ENCODE measurements around the gene DPP4. TPM values are rescaled to one million over a fixed set of nuclear protein-coding genes. Genes with fewer than 3 reads are reported as not detected.

DPP4 gene
- total and polyA plus RNA-seq, 2 experiments from 2014 or later: 1.5 to 2.8 TPM

- peaks cover 6% of the 10 kb centered on the region; the same call in 1 of the 2 replicates for H3K4me1 ChIP-seq (ENCODE audit: insufficient read depth)
- H3K9me3 Mint-ChIP-seq: no peaks in the 10 kb centered on the region
- no peak overlapping the region for H3K27ac Mint-ChIP-seq
- H3K4me3 Mint-ChIP-seq: no peak overlapping the region
- no peaks in the 10 kb centered on the region for H3K36me3 Mint-ChIP-seq (ENCODE audit: low read depth)
- H3K9me2 ChIP-seq (ENCODE audit: insufficient read depth): no peaks in the 10 kb centered on the region
- H3K27ac ChIP-seq (ENCODE audit: low read depth): no peak overlapping the region
- TF ChIP-seq, protein P1, sequence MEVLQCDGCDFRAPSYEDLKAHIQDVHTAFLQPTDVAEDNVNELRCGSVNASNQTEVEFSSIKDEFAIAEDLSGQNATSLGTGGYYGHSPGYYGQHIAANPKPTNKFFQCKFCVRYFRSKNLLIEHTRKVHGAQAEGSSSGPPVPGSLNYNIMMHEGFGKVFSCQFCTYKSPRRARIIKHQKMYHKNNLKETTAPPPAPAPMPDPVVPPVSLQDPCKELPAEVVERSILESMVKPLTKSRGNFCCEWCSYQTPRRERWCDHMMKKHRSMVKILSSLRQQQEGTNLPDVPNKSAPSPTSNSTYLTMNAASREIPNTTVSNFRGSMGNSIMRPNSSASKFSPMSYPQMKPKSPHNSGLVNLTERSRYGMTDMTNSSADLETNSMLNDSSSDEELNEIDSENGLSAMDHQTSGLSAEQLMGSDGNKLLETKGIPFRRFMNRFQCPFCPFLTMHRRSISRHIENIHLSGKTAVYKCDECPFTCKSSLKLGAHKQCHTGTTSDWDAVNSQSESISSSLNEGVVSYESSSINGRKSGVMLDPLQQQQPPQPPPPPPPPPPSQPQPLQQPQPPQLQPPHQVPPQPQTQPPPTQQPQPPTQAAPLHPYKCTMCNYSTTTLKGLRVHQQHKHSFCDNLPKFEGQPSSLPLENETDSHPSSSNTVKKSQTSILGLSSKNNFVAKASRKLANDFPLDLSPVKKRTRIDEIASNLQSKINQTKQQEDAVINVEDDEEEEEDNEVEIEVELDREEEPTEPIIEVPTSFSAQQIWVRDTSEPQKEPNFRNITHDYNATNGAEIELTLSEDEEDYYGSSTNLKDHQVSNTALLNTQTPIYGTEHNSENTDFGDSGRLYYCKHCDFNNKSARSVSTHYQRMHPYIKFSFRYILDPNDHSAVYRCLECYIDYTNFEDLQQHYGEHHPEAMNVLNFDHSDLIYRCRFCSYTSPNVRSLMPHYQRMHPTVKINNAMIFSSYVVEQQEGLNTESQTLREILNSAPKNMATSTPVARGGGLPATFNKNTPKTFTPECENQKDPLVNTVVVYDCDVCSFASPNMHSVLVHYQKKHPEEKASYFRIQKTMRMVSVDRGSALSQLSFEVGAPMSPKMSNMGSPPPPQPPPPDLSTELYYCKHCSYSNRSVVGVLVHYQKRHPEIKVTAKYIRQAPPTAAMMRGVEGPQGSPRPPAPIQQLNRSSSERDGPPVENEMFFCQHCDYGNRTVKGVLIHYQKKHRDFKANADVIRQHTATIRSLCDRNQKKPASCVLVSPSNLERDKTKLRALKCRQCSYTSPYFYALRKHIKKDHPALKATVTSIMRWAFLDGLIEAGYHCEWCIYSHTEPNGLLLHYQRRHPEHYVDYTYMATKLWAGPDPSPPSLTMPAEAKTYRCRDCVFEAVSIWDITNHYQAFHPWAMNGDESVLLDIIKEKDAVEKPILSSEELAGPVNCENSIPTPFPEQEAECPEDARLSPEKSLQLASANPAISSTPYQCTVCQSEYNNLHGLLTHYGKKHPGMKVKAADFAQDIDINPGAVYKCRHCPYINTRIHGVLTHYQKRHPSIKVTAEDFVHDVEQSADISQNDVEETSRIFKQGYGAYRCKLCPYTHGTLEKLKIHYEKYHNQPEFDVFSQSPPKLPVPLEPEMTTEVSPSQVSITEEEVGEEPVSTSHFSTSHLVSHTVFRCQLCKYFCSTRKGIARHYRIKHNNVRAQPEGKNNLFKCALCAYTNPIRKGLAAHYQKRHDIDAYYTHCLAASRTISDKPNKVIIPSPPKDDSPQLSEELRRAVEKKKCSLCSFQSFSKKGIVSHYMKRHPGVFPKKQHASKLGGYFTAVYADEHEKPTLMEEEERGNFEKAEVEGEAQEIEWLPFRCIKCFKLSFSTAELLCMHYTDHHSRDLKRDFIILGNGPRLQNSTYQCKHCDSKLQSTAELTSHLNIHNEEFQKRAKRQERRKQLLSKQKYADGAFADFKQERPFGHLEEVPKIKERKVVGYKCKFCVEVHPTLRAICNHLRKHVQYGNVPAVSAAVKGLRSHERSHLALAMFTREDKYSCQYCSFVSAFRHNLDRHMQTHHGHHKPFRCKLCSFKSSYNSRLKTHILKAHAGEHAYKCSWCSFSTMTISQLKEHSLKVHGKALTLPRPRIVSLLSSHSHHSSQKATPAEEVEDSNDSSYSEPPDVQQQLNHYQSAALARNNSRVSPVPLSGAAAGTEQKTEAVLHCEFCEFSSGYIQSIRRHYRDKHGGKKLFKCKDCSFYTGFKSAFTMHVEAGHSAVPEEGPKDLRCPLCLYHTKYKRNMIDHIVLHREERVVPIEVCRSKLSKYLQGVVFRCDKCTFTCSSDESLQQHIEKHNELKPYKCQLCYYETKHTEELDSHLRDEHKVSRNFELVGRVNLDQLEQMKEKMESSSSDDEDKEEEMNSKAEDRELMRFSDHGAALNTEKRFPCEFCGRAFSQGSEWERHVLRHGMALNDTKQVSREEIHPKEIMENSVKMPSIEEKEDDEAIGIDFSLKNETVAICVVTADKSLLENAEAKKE (CRISPR knock-in tag; IDR thresholded peaks at IDR 0.05): no peak
- TF ChIP-seq EZH2phosphoT487 (IDR thresholded peaks at IDR 0.05; ENCODE audit: unreplicated experiment) (no peak), ZNF114 (CRISPR knock-in tag; IDR thresholded peaks at IDR 0.05) (no peak), JUNB (IDR thresholded peaks at IDR 0.05; ENCODE audit: unreplicated experiment) (no peak), CREB1 (CRISPR knock-in tag; IDR thresholded peaks at IDR 0.05; ENCODE audit: low read depth) (no peak), ZNF331 (CRISPR knock-in tag; IDR thresholded peaks at IDR 0.05; ENCODE audit: low read depth) (no peak)
- H3K4me1 Mint-ChIP-seq: peaks cover 17% of the 10 kb centered on the region; the same call in 2 of the 3 replicates
- no peak overlapping the region for H3K4me2 ChIP-seq
- no peaks in the 10 kb centered on the region for H3K27me3 Mint-ChIP-seq (ENCODE audit: insufficient read depth, low read depth, poor library complexity)
- H3K79me2 ChIP-seq (replicated peaks; ENCODE audit: insufficient read depth): no peaks in the 10 kb centered on the region
- H3K27me3 ChIP-seq (ENCODE audit: insufficient read depth): no peaks in the 10 kb centered on the region
- no peaks in the 10 kb centered on the region for H3K36me3 ChIP-seq (ENCODE audit: insufficient read depth)
- ATAC-seq (no peak), DNase-seq (ENCODE audit: low spot score) (no peak)
- no peaks in the 10 kb centered on the region for H4K20me1 ChIP-seq (replicated peaks; ENCODE audit: insufficient read depth)
- no peak overlapping the region for H3K4me3 ChIP-seq
- H3F3A ChIP-seq (replicated peaks; ENCODE audit: low read depth): no peaks in the 10 kb centered on the region
- H2AFZ ChIP-seq: 0 out of 2 replicates have a peak overlapping the region, but pooled peaks have one; percentile 9
These were observed 98.2 kb downstream of the DPP4 start for GRCh38 chr2:161975813-161976160.

Data from GM23338 (cell line).